ENCODE results near the gene GAPDH. TPM values are rescaled to one million over a fixed set of nuclear protein-coding genes. Genes with fewer than 3 reads are reported as not detected.

GAPDH gene
- polyA plus RNA-seq, 3 donors: 2,879 to 3,427 (median 3,223) TPM

GRCh38 chr12:6553051-6553868, 18.9 kb downstream of the GAPDH start:
- intact Hi-C loops (cut with micrococcal nuclease): no loop called here
- peaks cover 0 to 1% (median 0%) of the 10 kb centered on the region in 3 donors for H3K27me3 Mint-ChIP-seq (ENCODE audit: low read depth in 3 of 3)
- peak overlapping the region in 1 of 2 donors; percentile 91 for H3K27ac ChIP-seq (ENCODE audit: low read depth in 1 of 2, low read length in 2 of 2)
- H2AFZ ChIP-seq (ENCODE audit: insufficient read depth, low read depth, low read length, poor library complexity, severe bottlenecking): no peak overlapping the region
- H3K9me3 ChIP-seq (replicated peaks in 1 of 2; ENCODE audit: control insufficient read depth in 1 of 2, insufficient read depth in 1 of 2, low read length in 2 of 2): no peaks in the 10 kb centered on the region
- H3K9ac ChIP-seq (ENCODE audit: insufficient read depth, low read length, poor library complexity, severe bottlenecking): no peak overlapping the region
- H4K20me1 ChIP-seq (ENCODE audit: insufficient read depth, low read length): peaks cover 57% of the 10 kb centered on the region
- H3K4me1 ChIP-seq (ENCODE audit: control insufficient read depth in 1 of 2, insufficient read depth in 2 of 2, low read length in 2 of 2): peaks cover 74 to 88% of the 10 kb centered on the region in 2 donors
- H3K36me3 ChIP-seq (replicated peaks in 1 of 2; ENCODE audit: control insufficient read depth in 1 of 2, insufficient read depth in 2 of 2, low read length in 2 of 2): peaks cover 11 to 23% of the 10 kb centered on the region in 2 donors
- peaks cover 17 to 42% of the 10 kb centered on the region in 2 donors for H3K36me3 Mint-ChIP-seq
- WGBS (ENCODE audit: insufficient coverage): 61% methylated on average over 7 of the region's 15 CpGs
- H3K4me3 Mint-ChIP-seq: peak overlapping the region in 1 of 2 donors; percentile 67
- peaks cover 0 to 2% (median 0%) of the 10 kb centered on the region in 7 donors for H3K9me3 Mint-ChIP-seq
- H3K79me2 ChIP-seq (ENCODE audit: insufficient read depth, low read length): peaks cover 84% of the 10 kb centered on the region
- H3K27me3 ChIP-seq (ENCODE audit: control insufficient read depth in 2 of 2, insufficient read depth in 2 of 2, low read length in 2 of 2): no peaks in the 10 kb centered on the region
- peak overlapping the region in 1 of 3 experiments; percentile 97 for H3K4me3 ChIP-seq (replicated peaks in 1 of 3; ENCODE audit: low read depth in 2 of 3, low read length in 3 of 3)
- no peak for TF ChIP-seq CTCF (IDR thresholded peaks at IDR 0.05)
- no peak for DNase-seq
- H3K4me2 ChIP-seq (replicated peaks; ENCODE audit: extremely low read depth, low read length, poor library complexity, severe bottlenecking): peak overlapping the region; percentile 99
- H3K27ac Mint-ChIP-seq: peak overlapping the region in 6 of 7 donors; percentile 19 to 94 (median 73)
- peaks cover 82% of the 10 kb centered on the region for H3K4me1 Mint-ChIP-seq

- peak overlapping the region; percentile 75 for H3K9ac ChIP-seq (ENCODE audit: insufficient read depth, low read length, poor library complexity, severe bottlenecking)
Measured at GRCh38 chr12:6554168-6555017, 20.1 kb downstream of the GAPDH start.

More at GRCh38 chr12:6554168-6555017, 20.1 kb downstream of the GAPDH start:
- peak overlapping the region; percentile 88 to 100 for H3K4me3 Mint-ChIP-seq
- H3K36me3 Mint-ChIP-seq: peaks cover 15 to 45% of the 10 kb centered on the region in 2 donors
- H3K27ac Mint-ChIP-seq: peak overlapping the region; percentile 88 to 93 (median 90)
- H3K4me1 ChIP-seq (ENCODE audit: control insufficient read depth in 1 of 2, insufficient read depth in 2 of 2, low read length in 2 of 2): peaks cover 64 to 78% of the 10 kb centered on the region in 2 donors
- H3K79me2 ChIP-seq (ENCODE audit: insufficient read depth, low read length): peaks cover 78% of the 10 kb centered on the region
- 17% methylated on average over 14 of the region's 22 CpGs for WGBS (ENCODE audit: insufficient coverage)
- peak overlapping the region; percentile 99 for H3K4me2 ChIP-seq (replicated peaks; ENCODE audit: extremely low read depth, low read length, poor library complexity, severe bottlenecking)
- H4K20me1 ChIP-seq (ENCODE audit: insufficient read depth, low read length): peaks cover 47% of the 10 kb centered on the region
- H3K4me3 ChIP-seq (replicated peaks in 1 of 3; ENCODE audit: low read depth in 2 of 3, low read length in 3 of 3): peak overlapping the region; percentile 85 to 97 (median 90)
- H3K27me3 Mint-ChIP-seq (ENCODE audit: low read depth in 3 of 3): peaks cover 0 to 1% (median 0%) of the 10 kb centered on the region in 3 donors
- intact Hi-C loops (cut with micrococcal nuclease): loop anchor here in 1 of 2 donors (5.0 kb wide), 1 partner anchor 92 kb away; no protein-coding TSS in a partner anchor
- H3K9me3 Mint-ChIP-seq: peaks cover 0 to 2% (median 0%) of the 10 kb centered on the region in 7 donors
- H3K27ac ChIP-seq (ENCODE audit: low read depth in 1 of 2, low read length in 2 of 2): peak overlapping the region; percentile 54 to 91
- peaks cover 72% of the 10 kb centered on the region for H3K4me1 Mint-ChIP-seq
- H3K9me3 ChIP-seq (replicated peaks in 1 of 2; ENCODE audit: control insufficient read depth in 1 of 2, insufficient read depth in 1 of 2, low read length in 2 of 2): no peaks in the 10 kb centered on the region
- H2AFZ ChIP-seq (ENCODE audit: insufficient read depth, low read depth, low read length, poor library complexity, severe bottlenecking): peak overlapping the region; percentile 74
- H3K36me3 ChIP-seq (replicated peaks in 1 of 2; ENCODE audit: control insufficient read depth in 1 of 2, insufficient read depth in 2 of 2, low read length in 2 of 2): peaks cover 10 to 30% of the 10 kb centered on the region in 2 donors
- TF ChIP-seq CTCF (IDR thresholded peaks at IDR 0.05): peak; percentile 68
- H3K27me3 ChIP-seq (ENCODE audit: control insufficient read depth in 2 of 2, insufficient read depth in 2 of 2, low read length in 2 of 2): no peaks in the 10 kb centered on the region
- DNase-seq: peak; percentile 60 to 77 (median 72)

Data from CD14-positive monocyte (primary cell).